MCF 10A (cell line): ENCODE data around the gene TMED8. TPM values are rescaled to one million over a fixed set of nuclear protein-coding genes. Genes with fewer than 3 reads are reported as not detected.

Experiments
- BruUV-seq: library from RNA; stranded (reverse); fragments of 400-500 nt; replicated peaks from 2 replicates; lab custom pipeline; 2021; lab: Mats Ljungman, UMichigan
- CTCF ChIA-PET: fragments of 300-600 bp; sonication (Branson Sonifier 250); formaldehyde crosslinking; extraction: SDS; loops from one replicate; lab custom pipeline; 2021; ENCODE audit warnings: antibody characterized with exemption, inconsistent platforms; lab: Yijun Ruan, JAX
- POLR2A ChIA-PET: fragments of 300-600, 350-650 bp; sonication (Branson Sonifier 250); formaldehyde crosslinking; extraction: SDS; loops from one replicate; lab custom pipeline; 2020; ENCODE audit warnings: antibody characterized with exemption, inconsistent platforms; lab: Yijun Ruan, JAX
- DNase-seq: peaks from one replicate; pipeline ENCODE4 v3.0.0-alpha.2; 2018; ENCODE audit not compliant: unreplicated experiment
- H3K27ac Mint-ChIP-seq: one replicate; pipeline ENCODE4 v1.8.0; 2022; ENCODE audit warnings: mild to moderate bottlenecking, low read depth, mixed read lengths; ENCODE audit not compliant: unreplicated experiment
- H3K27me3 Mint-ChIP-seq: one replicate; pipeline ENCODE4 v1.8.0; 2022; ENCODE audit warnings: mixed read lengths; ENCODE audit not compliant: insufficient read depth, unreplicated experiment
- H3K36me3 Mint-ChIP-seq: one replicate; pipeline ENCODE4 v1.8.0; 2022; ENCODE audit warnings: mild to moderate bottlenecking, moderate library complexity, mixed read lengths; ENCODE audit not compliant: insufficient read depth, unreplicated experiment
- H3K4me1 Mint-ChIP-seq: one replicate; pipeline ENCODE4 v1.8.0; 2022; ENCODE audit warnings: mixed read lengths; ENCODE audit not compliant: insufficient read depth, unreplicated experiment
- H3K4me3 Mint-ChIP-seq: one replicate; pipeline ENCODE4 v1.8.0; 2022; ENCODE audit warnings: mild to moderate bottlenecking, moderate library complexity, mixed read lengths; ENCODE audit not compliant: unreplicated experiment
- H3K9me3 Mint-ChIP-seq: one replicate; pipeline ENCODE4 v1.8.0; 2022; ENCODE audit warnings: mixed read lengths; ENCODE audit not compliant: unreplicated experiment
- CTCF ChIP-seq: fragments of 200-600 bp; IDR thresholded peaks from one replicate; pipeline ENCODE4 v1.8.0; 2022; ENCODE audit warnings: antibody characterized with exemption, mild to moderate bottlenecking; ENCODE audit not compliant: unreplicated experiment
- intact Hi-C: fragments of 100-400 bp; cut with micrococcal nuclease; formaldehyde crosslinking; loops from 2 replicates; pipeline ENCODE4 v1.14.1; 2022
- total RNA-seq: library from RNA; stranded (reverse); gene quantifications from 2 replicates; pipeline ENCODE4 v1.2.3, GENCODE V29; 2022

The TMED8 gene
- total RNA-seq, 1 experiment from 2014 or later = 9.3 TPM

GRCh38 chr14:77329872-77330271 is 47.0 kb downstream of the TMED8 start:
- TF ChIP-seq CTCF = no peak
- Mint-ChIP-seq H3K27me3 (no peaks in the 10 kb centered on the region), H3K36me3 (no peaks in the 10 kb centered on the region), H3K4me1 (no peaks in the 10 kb centered on the region), H3K27ac (no peak overlapping the region), H3K9me3 (no peaks in the 10 kb centered on the region), H3K4me3 (no peak overlapping the region)
- DNase-seq = no peak
- ChIA-PET POLR2A (interaction anchor here (0.9 kb wide), 1 partner anchor 13 kb away, joined by 3 read pairs; no protein-coding TSS in a partner anchor), CTCF (interaction anchor here (0.6 kb wide), 1 partner anchor 79 kb away, joined by 3 read pairs; no protein-coding TSS in a partner anchor)
- intact Hi-C loops = no loop called here
- BruUV-seq = no TSS peak

- intact Hi-C loops = no loop called here
- ChIA-PET CTCF (interaction anchor here (0.5 to 0.7 kb wide), 2 partner anchors 41 to 236 kb away, joined by 3 read pairs; no protein-coding TSS in a partner anchor), POLR2A (no interaction called here)
- no peak for TF ChIP-seq CTCF
- H3K4me3 Mint-ChIP-seq = no peak overlapping the region
- DNase-seq = no peak
- BruUV-seq = no TSS peak
- H3K36me3 Mint-ChIP-seq = no peaks in the 10 kb centered on the region
- H3K9me3 Mint-ChIP-seq = no peaks in the 10 kb centered on the region
- no peaks in the 10 kb centered on the region for H3K27me3 Mint-ChIP-seq
- peaks cover 3% of the 10 kb centered on the region for H3K4me1 Mint-ChIP-seq
- no peak overlapping the region for H3K27ac Mint-ChIP-seq
Observed at GRCh38 chr14:77327111-77327510, 49.8 kb downstream of the TMED8 start.

GRCh38 chr14:77325746-77326094 is 51.2 kb downstream of the TMED8 start:
- TF ChIP-seq CTCF = no peak
- Mint-ChIP-seq H3K27ac (no peak overlapping the region), H3K27me3 (no peaks in the 10 kb centered on the region), H3K4me3 (no peak overlapping the region), H3K4me1 (peaks cover 6% of the 10 kb centered on the region), H3K9me3 (no peaks in the 10 kb centered on the region), H3K36me3 (no peaks in the 10 kb centered on the region)
- CTCF ChIA-PET = interaction anchor here (0.8 to 1.7 kb wide), 4 partner anchors 10 to 174 kb away, joined by 3 to 5 read pairs (median 4); no protein-coding TSS in a partner anchor
- no peak for DNase-seq
- intact Hi-C loops = no loop called here
- BruUV-seq = no TSS peak
- POLR2A ChIA-PET = no interaction called here

GRCh38 chr14:77324816-77325745 is 51.8 kb downstream of the TMED8 start:
- H3K9me3 Mint-ChIP-seq = no peaks in the 10 kb centered on the region
- DNase-seq = no peak
- ChIA-PET POLR2A (no interaction called here), CTCF (interaction anchor here (0.8 to 1.7 kb wide), 4 partner anchors 9 to 174 kb away, joined by 3 to 5 read pairs (median 4); no protein-coding TSS in a partner anchor)
- no peak for TF ChIP-seq CTCF
- H3K27ac Mint-ChIP-seq = no peak overlapping the region
- peaks cover 6% of the 10 kb centered on the region for H3K4me1 Mint-ChIP-seq
- H3K27me3 Mint-ChIP-seq = no peaks in the 10 kb centered on the region
- intact Hi-C loops = loop anchor here (5.0 kb wide), 1 partner anchor 132 kb away; the partner anchor contains the start of genes AHSA1 and VIPAS39
- H3K36me3 Mint-ChIP-seq = no peaks in the 10 kb centered on the region
- no TSS peak for BruUV-seq
- no peak overlapping the region for H3K4me3 Mint-ChIP-seq
